NCI-H226 (cell line): Measurements from ENCODE around the gene BAHD1.
"Not testable (repeated sequence)": the region's sequence is repeated elsewhere in the genome, so short reads cannot be mapped to it uniquely, and the experiment has no call there.

Experiments used
- DNase-seq: peaks from one replicate; pipeline ENCODE4 v3.0.0-alpha.2; 2015

BAHD1 gene

GRCh38 chr15:40448354-40448753 is 7.6 kb downstream of the BAHD1 start:
- no peak for DNase-seq

GRCh38 chr15:40449275-40449674 is 8.5 kb downstream of the BAHD1 start:
- peak; percentile 45 for DNase-seq

- no peak for DNase-seq
Measured at GRCh38 chr15:40450047-40450446, 9.3 kb downstream of the BAHD1 start.

- DNase-seq: no peak
Measured at GRCh38 chr15:40451527-40452158, 10.9 kb downstream of the BAHD1 start.

- DNase-seq: no peak
Measured at GRCh38 chr15:40452296-40453090, 11.7 kb downstream of the BAHD1 start.

- not testable (repeated sequence) for DNase-seq
Measured at GRCh38 chr15:40453941-40454340, 13.2 kb downstream of the BAHD1 start.

- no peak for DNase-seq
Measured at GRCh38 chr15:40454904-40455391, 14.2 kb downstream of the BAHD1 start.

- peak; percentile 30 for DNase-seq
Measured at GRCh38 chr15:40456299-40456712, 15.6 kb downstream of the BAHD1 start.

- no peak for DNase-seq
Measured at GRCh38 chr15:40456738-40457137, 16.0 kb downstream of the BAHD1 start.

- DNase-seq: no peak
Measured at GRCh38 chr15:40458495-40459371, 18.0 kb downstream of the BAHD1 start.

GRCh38 chr15:40459391-40460015 is 18.8 kb downstream of the BAHD1 start:
- DNase-seq: no peak

- no peak for DNase-seq
Measured at GRCh38 chr15:40460404-40460803, 19.7 kb downstream of the BAHD1 start.

GRCh38 chr15:40461958-40462357 is 21.2 kb downstream of the BAHD1 start:
- DNase-seq: no peak

GRCh38 chr15:40463279-40463678 is 22.5 kb downstream of the BAHD1 start:
- DNase-seq: no peak

GRCh38 chr15:40463886-40464545 is 23.3 kb downstream of the BAHD1 start:
- DNase-seq: no peak

GRCh38 chr15:40464595-40465185 is 23.9 kb downstream of the BAHD1 start:
- DNase-seq: no peak

GRCh38 chr15:40465939-40466338 is 25.2 kb downstream of the BAHD1 start:
- DNase-seq: no peak

- no peak for DNase-seq
Measured at GRCh38 chr15:40466426-40467260, 25.9 kb downstream of the BAHD1 start.

GRCh38 chr15:40467261-40467615 is 26.5 kb downstream of the BAHD1 start:
- no peak for DNase-seq

- DNase-seq: no peak
Measured at GRCh38 chr15:40468898-40469331, 28.2 kb downstream of the BAHD1 start.
